Esophagus squamous epithelium (tissue), 4 donors: ENCODE measurements around the gene BNIP1.

ENCODE experiments used
- CTCF ChIP-seq, 6 experiments: fragments of 450-650 bp in 4 of 6; fragments of 200-600 bp in 2 of 6; sonication (generic) in 2 of 6; IDR thresholded peaks; one replicate each; pipeline ENCODE4 v1.5.1; 2016 to 2019; ENCODE audit warnings: antibody characterized with exemption in 6 of 6, mild to moderate bottlenecking in 4 of 6, moderate library complexity in 4 of 6
- POLR2A ChIP-seq, 4 donors: fragments of 450-650 bp; IDR thresholded peaks; one replicate each; pipeline ENCODE4 v1.6.1; 2017; ENCODE audit warnings: antibody characterized with exemption in 4 of 4, mild to moderate bottlenecking in 4 of 4, moderate library complexity in 3 of 4

GRCh38 chr5:173208296-173208695 lies 64.0 kb downstream of the BNIP1 start:
- TF ChIP-seq CTCF (IDR thresholded peaks at IDR 0.05), result no peak
- TF ChIP-seq POLR2A (IDR thresholded peaks at IDR 0.05), result no peak
